CD4-positive, alpha-beta memory T cell (primary cell): ENCODE measurements around the gene SLC25A44. TPM values are rescaled to one million over a fixed set of nuclear protein-coding genes. Genes with fewer than 3 reads are reported as not detected.

Source experiments
- CTCF ChIA-PET: fragments of 350-600 bp; sonication (Branson Sonifier 250); formaldehyde crosslinking; loops from one replicate; lab custom pipeline; 2021; ENCODE audit warnings: inconsistent platforms; ENCODE audit not compliant: partially characterized antibody; lab: Charles Lee
- POLR2A ChIA-PET: fragments of 350-600 bp; sonication (Branson Sonifier 250); formaldehyde crosslinking; loops from one replicate; lab custom pipeline; 2021; ENCODE audit not compliant: partially characterized antibody; lab: Charles Lee
- DNase-seq, 5 donors: peaks; one replicate each; pipeline versions ENCODE4 v3.0.0 to v3.0.0-alpha.2; 2020 to 2022; ENCODE audit warnings: mixed read lengths in 1 of 5
- H3K27ac ChIP-seq: one replicate; pipeline ENCODE4 v1.7.0; 2013; ENCODE audit warnings: low read depth, low read length
- H3K27me3 ChIP-seq: 2 replicates; pipeline ENCODE4 v1.7.0; 2013; ENCODE audit warnings: mild to moderate bottlenecking, low read length, moderate library complexity; ENCODE audit not compliant: insufficient read depth
- H3K36me3 ChIP-seq: 2 replicates; pipeline ENCODE4 v1.7.0; 2013; ENCODE audit warnings: mild to moderate bottlenecking, low read length, moderate library complexity; ENCODE audit not compliant: insufficient read depth
- H3K4me1 ChIP-seq: 2 replicates; pipeline ENCODE4 v1.7.0; 2013; ENCODE audit warnings: mild to moderate bottlenecking, low read length, moderate library complexity; ENCODE audit not compliant: insufficient read depth
- H3K4me3 ChIP-seq, 2 donors: one replicate each; pipeline ENCODE4 v1.7.0; 2013; ENCODE audit warnings: low read length in 2 of 2, mild to moderate bottlenecking in 1 of 2
- H3K9me3 ChIP-seq, 2 donors: one replicate each; pipeline ENCODE4 v1.7.0; 2013; ENCODE audit warnings: low read length in 2 of 2, control low read depth in 1 of 2; ENCODE audit not compliant: control insufficient read depth in 1 of 2
- H3K27ac Mint-ChIP-seq, 7 donors: one replicate each; pipeline ENCODE4 v1.8.0; 2020 to 2021; ENCODE audit warnings: mixed read lengths in 7 of 7, mild to moderate bottlenecking in 6 of 7, inconsistent platforms in 3 of 7, moderate library complexity in 3 of 7
- H3K27me3 Mint-ChIP-seq, 2 donors: one replicate each; pipeline ENCODE4 v1.8.0; 2020 to 2021; ENCODE audit warnings: mixed read lengths in 2 of 2
- H3K36me3 Mint-ChIP-seq, 2 donors: one replicate each; pipeline ENCODE4 v1.8.0; 2020 to 2021; ENCODE audit warnings: mixed read lengths in 2 of 2, inconsistent platforms in 1 of 2, mild to moderate bottlenecking in 1 of 2
- H3K4me1 Mint-ChIP-seq, 4 donors: one replicate each; pipeline ENCODE4 v1.8.0; 2020 to 2021; ENCODE audit warnings: mixed read lengths in 4 of 4, mild to moderate bottlenecking in 1 of 4
- H3K4me3 Mint-ChIP-seq, 8 donors: one replicate each; pipeline ENCODE4 v1.8.0; 2020 to 2021; ENCODE audit warnings: mixed read lengths in 8 of 8, mild to moderate bottlenecking in 7 of 8, moderate library complexity in 6 of 8, inconsistent platforms in 3 of 8
- H3K9me3 Mint-ChIP-seq, 8 donors: one replicate each; pipeline ENCODE4 v1.8.0; 2020 to 2021; ENCODE audit warnings: mixed read lengths in 8 of 8, mild to moderate bottlenecking in 5 of 8, inconsistent platforms in 3 of 8, moderate library complexity in 1 of 8
- intact Hi-C: fragments of 100-400 bp; cut with micrococcal nuclease; formaldehyde crosslinking; loops from one replicate; pipeline ENCODE4 v1.15.1; 2023
- polyA plus RNA-seq, 2 donors: library from polyadenylated mRNA; unstranded; fragments of 300-500 nt; fragmentation: Illumina TruSeq; gene quantifications; one replicate each; pipeline ENCODE4 v1.2.3, GENCODE V29; 2021
- total RNA-seq, 2 experiments: library from RNA; stranded (reverse); gene quantifications; one replicate each; pipeline ENCODE4 v1.2.3, GENCODE V29; 2021

Gene SLC25A44
- total and polyA plus RNA-seq, 4 experiments from 2014 or later, result 9.8 to 23.3 (median 18.3) TPM

DNA sequence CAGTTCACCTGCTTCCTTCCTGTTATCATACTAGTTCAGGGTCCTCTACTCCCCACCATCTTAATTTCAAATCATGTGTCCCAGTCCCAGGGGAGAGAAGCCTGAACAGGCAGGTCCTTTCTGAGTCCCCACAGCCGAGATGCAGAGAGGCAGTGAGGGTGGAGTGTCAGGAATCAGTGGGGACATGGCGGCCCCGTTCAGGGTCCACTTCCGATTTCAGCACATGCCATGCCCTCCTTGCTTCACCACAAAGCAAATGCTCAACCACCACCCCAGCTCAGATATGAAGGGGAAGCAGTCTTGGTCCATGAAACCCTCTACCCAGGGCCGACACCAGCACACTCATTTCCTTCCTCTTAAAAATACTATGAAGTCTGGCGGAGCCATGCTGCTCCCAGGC lies 45.7 kb upstream of the SLC25A44 start:
- H3K27ac ChIP-seq, result no peak overlapping the region

DNA sequence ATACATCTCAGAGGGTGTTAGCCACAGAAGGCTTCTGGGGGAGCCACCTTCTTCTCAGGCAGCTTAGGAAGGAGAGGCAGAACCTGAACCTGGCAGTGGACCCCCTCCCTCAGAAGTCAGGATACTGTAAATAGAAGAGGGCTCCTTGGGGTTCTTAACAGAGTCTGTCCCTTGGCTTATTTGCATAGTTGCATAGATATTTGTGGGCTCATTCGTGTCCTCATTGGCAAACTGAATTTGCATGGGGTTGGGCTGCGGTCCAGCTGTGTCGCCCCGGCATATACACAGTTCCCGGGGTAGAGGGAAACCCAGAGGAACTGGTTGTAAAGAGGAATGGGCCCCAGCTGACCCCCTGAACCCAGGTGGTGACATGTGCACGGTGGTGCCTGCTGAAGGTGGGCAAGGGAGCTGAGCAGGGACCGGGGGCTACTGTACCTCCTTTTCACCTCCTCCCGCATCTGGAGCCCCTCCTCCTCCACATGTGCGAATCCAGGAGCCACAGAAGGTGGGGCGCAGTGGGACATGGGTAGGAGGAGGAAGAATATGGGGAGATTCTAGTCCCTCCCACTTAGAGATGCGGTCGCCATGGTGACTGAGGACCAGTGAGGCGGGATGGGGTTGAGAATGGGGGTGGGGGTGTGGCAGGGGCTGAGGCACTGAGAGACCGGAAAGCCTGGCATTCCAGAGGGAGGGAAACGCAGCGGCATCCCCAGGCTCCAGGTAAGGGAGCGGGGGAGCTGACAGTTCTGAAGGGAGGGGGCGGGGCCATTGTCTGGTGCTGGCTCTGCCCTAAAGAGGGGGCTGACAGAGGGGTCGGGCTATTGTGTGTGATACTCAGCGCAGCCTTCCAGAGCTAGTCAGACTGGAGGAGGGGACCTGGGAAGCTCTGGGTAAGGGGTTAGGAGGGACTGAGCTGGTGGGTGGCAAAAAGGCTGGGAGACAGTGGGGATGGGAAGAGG lies 44.3 kb upstream of the SLC25A44 start:
- peak in 1 of 5 donors; percentile 62 for DNase-seq
- H3K27ac Mint-ChIP-seq, result peak overlapping the region in 2 of 7 donors; percentile 41 to 81
- ChIA-PET POLR2A (interaction anchor here (2.5 kb wide), 1 partner anchor 63 kb away, joined by 8 read pairs; the partner anchor contains the start of gene PMF1), CTCF (interaction anchor here (0.8 to 1.7 kb wide), 6 partner anchors 47 to 170 kb away, joined by 3 to 11 read pairs (median 5); no protein-coding TSS in a partner anchor)
- Histone ChIP-seq H3K9me3 (no peaks in the 10 kb centered on the region), H3K4me1 (peaks cover 11% of the 10 kb centered on the region), H3K36me3 (no peaks in the 10 kb centered on the region), H3K4me3 (no peak overlapping the region), H3K27me3 (no peaks in the 10 kb centered on the region), H3K27ac (no peak overlapping the region)
- H3K36me3 Mint-ChIP-seq, result no peaks in the 10 kb centered on the region
- H3K9me3 Mint-ChIP-seq, result peaks cover 0 to 6% (median 0%) of the 10 kb centered on the region in 8 donors
- intact Hi-C loops, result loop anchor here (5.0 kb wide), 1 partner anchor 298 kb away; no protein-coding TSS in a partner anchor
- H3K4me3 Mint-ChIP-seq, result no peak overlapping the region
- H3K4me1 Mint-ChIP-seq, result peaks cover 10 to 25% (median 14%) of the 10 kb centered on the region in 4 donors
- H3K27me3 Mint-ChIP-seq, result peaks cover 0 to 3% of the 10 kb centered on the region in 2 donors

More for the DNA sequence above, 45.7 kb upstream of the SLC25A44 start:
- Histone ChIP-seq H3K4me1 (peaks cover 11% of the 10 kb centered on the region), H3K4me3 (no peak overlapping the region), H3K36me3 (no peaks in the 10 kb centered on the region), H3K9me3 (no peaks in the 10 kb centered on the region), H3K27me3 (no peaks in the 10 kb centered on the region)
- H3K27ac Mint-ChIP-seq, result peak overlapping the region in 3 of 7 donors; percentile 20 to 81 (median 71)
- intact Hi-C loops, result loop anchor here (5.0 kb wide), 1 partner anchor 299 kb away; no protein-coding TSS in a partner anchor
- H3K4me3 Mint-ChIP-seq, result peak overlapping the region in 1 of 8 donors; percentile 61
- H3K4me1 Mint-ChIP-seq, result peaks cover 10 to 22% (median 14%) of the 10 kb centered on the region in 4 donors
- peaks cover 0 to 1% of the 10 kb centered on the region in 2 donors for H3K36me3 Mint-ChIP-seq
- H3K27me3 Mint-ChIP-seq, result peaks cover 0 to 3% of the 10 kb centered on the region in 2 donors
- peak in 1 of 5 donors; percentile 36 for DNase-seq
- peaks cover 0 to 8% (median 0%) of the 10 kb centered on the region in 8 donors for H3K9me3 Mint-ChIP-seq
- CTCF ChIA-PET, result interaction anchor here (0.8 to 8.3 kb wide), 7 partner anchors 18 to 78 kb away, joined by 3 to 189 read pairs (median 4); no protein-coding TSS in a partner anchor
- POLR2A ChIA-PET, result interaction anchor here (0.9 to 1.7 kb wide), 3 partner anchors 65 to 84 kb away, joined by 3 to 7 read pairs (median 3); partner anchors contain the start of gene PMF1

DNA sequence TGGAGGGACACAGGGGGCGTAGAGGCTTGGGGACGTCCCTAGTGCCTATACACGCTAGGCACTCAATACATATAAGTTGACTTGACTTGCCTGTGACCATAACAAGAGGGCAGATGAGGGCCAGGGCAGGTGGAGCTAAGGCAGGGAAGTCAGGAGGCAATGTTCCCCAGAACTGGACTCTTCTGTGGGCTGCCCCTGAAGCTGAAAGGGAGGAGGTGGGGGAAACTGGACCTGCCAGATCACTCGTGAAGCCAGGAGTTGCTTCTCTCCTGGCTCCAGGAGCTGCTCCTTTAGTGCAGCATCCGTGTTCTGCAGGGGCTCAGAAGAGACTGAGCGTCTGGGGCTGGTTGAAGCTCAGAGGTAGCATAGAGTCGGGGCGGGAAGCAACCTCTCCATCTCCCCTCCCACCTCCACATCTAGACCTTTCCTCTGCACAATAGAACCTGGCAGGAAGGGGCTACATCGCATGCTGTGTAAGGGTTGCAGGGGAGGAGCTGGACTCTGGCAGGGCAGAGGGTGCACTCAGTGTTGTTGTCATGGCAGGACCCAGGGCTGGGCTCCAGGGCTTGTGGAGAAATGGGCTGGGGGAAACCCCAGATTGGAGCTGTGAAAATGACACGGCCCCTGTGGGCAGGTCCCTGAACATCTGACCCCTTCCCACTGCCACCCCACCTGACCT lies 43.4 kb upstream of the SLC25A44 start:
- Histone ChIP-seq H3K9me3 (no peaks in the 10 kb centered on the region), H3K27me3 (no peaks in the 10 kb centered on the region), H3K36me3 (no peaks in the 10 kb centered on the region), H3K27ac (no peak overlapping the region), H3K4me3 (no peak overlapping the region), H3K4me1 (peaks cover 11% of the 10 kb centered on the region)
- DNase-seq, result peak in 1 of 5 donors; percentile 44
- Mint-ChIP-seq H3K36me3 (no peaks in the 10 kb centered on the region), H3K9me3 (peaks cover 0 to 6% (median 0%) of the 10 kb centered on the region in 8 donors), H3K27me3 (peaks cover 0 to 3% of the 10 kb centered on the region in 2 donors), H3K4me3 (no peak overlapping the region), H3K27ac (peak overlapping the region in 2 of 7 donors; percentile 41 to 81), H3K4me1 (peaks cover 10 to 28% (median 14%) of the 10 kb centered on the region in 4 donors)
- CTCF ChIA-PET, result interaction anchor here (0.8 to 1.7 kb wide), 4 partner anchors 60 to 169 kb away, joined by 3 to 11 read pairs (median 5); no protein-coding TSS in a partner anchor
- intact Hi-C loops, result no loop called here
- POLR2A ChIA-PET, result interaction anchor here (2.5 kb wide), 1 partner anchor 62 kb away, joined by 8 read pairs; the partner anchor contains the start of gene PMF1

DNA sequence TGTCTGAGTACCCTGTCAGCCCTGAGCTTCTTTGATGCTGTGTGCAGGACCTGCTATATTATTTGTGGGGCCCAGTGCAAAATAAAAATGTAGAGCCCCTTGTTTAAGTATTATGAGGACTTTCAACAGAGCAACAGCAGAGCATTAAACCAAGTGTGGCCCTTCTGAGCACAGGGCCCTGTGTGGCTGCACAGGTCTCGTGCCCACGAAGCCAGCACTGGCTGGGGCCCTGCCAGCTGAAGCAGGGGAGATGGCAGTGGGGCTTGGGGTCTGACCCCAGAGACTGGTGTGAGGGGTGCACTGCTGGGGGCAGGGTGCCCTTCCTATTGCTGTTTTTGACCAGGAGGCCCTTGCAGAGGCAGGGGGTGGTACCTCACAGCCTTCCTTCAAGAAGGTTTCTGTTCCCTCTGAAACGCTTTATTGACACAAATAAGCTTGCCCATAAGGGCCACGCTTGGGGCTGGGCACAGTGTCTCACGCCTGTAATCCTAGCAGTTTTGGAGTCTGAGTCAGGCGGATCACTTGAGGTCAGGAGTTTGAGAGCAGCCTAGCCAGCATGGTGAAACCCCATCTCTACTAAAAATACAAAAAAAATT lies 42.7 kb upstream of the SLC25A44 start:
- Mint-ChIP-seq H3K4me3 (no peak overlapping the region), H3K36me3 (no peaks in the 10 kb centered on the region), H3K4me1 (peaks cover 5 to 26% (median 9%) of the 10 kb centered on the region in 4 donors), H3K9me3 (peaks cover 0 to 6% (median 0%) of the 10 kb centered on the region in 8 donors), H3K27ac (peak overlapping the region in 1 of 7 donors; percentile 38), H3K27me3 (peaks cover 0 to under 1% of the 10 kb centered on the region in 2 donors)
- Histone ChIP-seq H3K27me3 (no peaks in the 10 kb centered on the region), H3K4me1 (peaks cover 5% of the 10 kb centered on the region), H3K4me3 (no peak overlapping the region), H3K27ac (no peak overlapping the region), H3K9me3 (no peaks in the 10 kb centered on the region), H3K36me3 (no peaks in the 10 kb centered on the region)
- intact Hi-C loops, result no loop called here
- ChIA-PET CTCF (interaction anchor here (1.3 to 1.7 kb wide), 3 partner anchors 60 to 74 kb away, joined by 6 to 11 read pairs (median 6); no protein-coding TSS in a partner anchor), POLR2A (interaction anchor here (2.5 kb wide), 1 partner anchor 62 kb away, joined by 8 read pairs; the partner anchor contains the start of gene PMF1)
- no peak for DNase-seq

DNA sequence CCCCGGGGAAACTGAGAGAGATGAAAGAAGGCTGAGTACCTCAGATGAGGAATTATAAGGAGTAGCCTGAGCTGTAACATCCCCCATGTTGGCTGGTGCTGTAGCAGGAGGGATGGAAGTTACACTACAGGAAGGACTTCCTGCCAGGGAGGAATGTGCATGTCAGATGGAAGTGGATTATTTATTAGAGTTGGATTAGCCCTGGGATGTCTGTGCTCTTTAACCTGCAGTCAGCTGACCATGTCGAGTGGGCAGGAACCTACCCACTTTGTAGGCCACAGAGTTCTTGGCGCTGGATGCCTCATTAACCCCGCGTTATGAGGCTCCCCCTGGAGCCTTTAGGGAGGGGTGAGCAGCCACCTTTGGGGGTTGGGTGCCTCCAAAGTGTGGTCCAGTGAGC lies 41.3 kb upstream of the SLC25A44 start:
- H3K36me3 Mint-ChIP-seq, result no peaks in the 10 kb centered on the region
- peaks cover 0 to 6% (median 0%) of the 10 kb centered on the region in 8 donors for H3K9me3 Mint-ChIP-seq
- no peaks in the 10 kb centered on the region for H3K27me3 Mint-ChIP-seq
- Histone ChIP-seq H3K4me1 (no peaks in the 10 kb centered on the region), H3K4me3 (no peak overlapping the region), H3K27ac (no peak overlapping the region), H3K36me3 (no peaks in the 10 kb centered on the region), H3K9me3 (no peaks in the 10 kb centered on the region), H3K27me3 (no peaks in the 10 kb centered on the region)
- no peak overlapping the region for H3K4me3 Mint-ChIP-seq
- H3K27ac Mint-ChIP-seq, result peak overlapping the region in 3 of 7 donors; percentile 31 to 59 (median 38)
- DNase-seq, result no peak
- intact Hi-C loops, result no loop called here
- H3K4me1 Mint-ChIP-seq, result peaks cover 4 to 29% (median 8%) of the 10 kb centered on the region in 4 donors
- ChIA-PET POLR2A (no interaction called here), CTCF (interaction anchor here (1.3 kb wide), 2 partner anchors 72 to 74 kb away, joined by 3 to 6 read pairs; no protein-coding TSS in a partner anchor)

- no peak within 1 kb of the TSS for H3K4me3 ChIP-seq
- peaks cover 2 to 29% (median 7%) of the 10 kb centered on the region in 4 donors for H3K4me1 Mint-ChIP-seq
- no peak for DNase-seq
- ChIA-PET CTCF (interaction anchor here (1.5 kb wide), 1 partner anchor 56 kb away, joined by 3 read pairs; no protein-coding TSS in a partner anchor), POLR2A (no interaction called here)
- peaks cover 0 to 2% (median 0%) of the 10 kb centered on the region in 8 donors for H3K9me3 Mint-ChIP-seq
- H3K36me3 ChIP-seq, result no peaks in the 10 kb centered on the region
- intact Hi-C loops, result no loop called here
- H3K27ac Mint-ChIP-seq, result peak within 1 kb of the TSS in 4 of 7 donors; percentile 17 to 59 (median 44)
- peaks cover 3% of the 10 kb centered on the region for H3K4me1 ChIP-seq
- H3K4me3 Mint-ChIP-seq, result peak within 1 kb of the TSS in 1 of 8 donors; percentile 22
- H3K27me3 ChIP-seq, result no peaks in the 10 kb centered on the region
- H3K27ac ChIP-seq, result no peak within 1 kb of the TSS
- no peaks in the 10 kb centered on the region for H3K9me3 ChIP-seq
- H3K27me3 Mint-ChIP-seq, result no peaks in the 10 kb centered on the region
- H3K36me3 Mint-ChIP-seq, result no peaks in the 10 kb centered on the region
These were observed 40.5 kb upstream of the SLC25A44 start, which contains the start of gene SEMA4A for GRCh38 chr1:156153362-156153761. Gene SEMA4A (plus strand): TSS chr1:156153585. CDS start chr1:156154579, 994 bp downstream.
